HepG2 (cell line): ENCODE results near the gene VRK3. TPM values are rescaled to one million over a fixed set of nuclear protein-coding genes. Genes with fewer than 3 reads are reported as not detected.

ENCODE experiments used
- GLI4 ChIP-seq: sonication (generic); formaldehyde crosslinking; IDR thresholded peaks from 2 replicates; pipeline ENCODE4 v1.5.1; 2020; ENCODE audit warnings: missing genetic modification reagents, mild to moderate bottlenecking, moderate library complexity, borderline replicate concordance
- HMGA1 ChIP-seq: sonication (generic); formaldehyde crosslinking; conservative IDR thresholded peaks from 2 replicates; pipeline ENCODE4 v1.4.0; 2020; ENCODE audit warnings: missing genetic modification reagents
- KAT8 ChIP-seq: IDR thresholded peaks from 2 replicates; pipeline ENCODE4 v1.6.1; 2016; ENCODE audit warnings: missing genetic modification reagents, missing compliant biosample characterization
- NRL ChIP-seq: sonication (generic); formaldehyde crosslinking; IDR thresholded peaks from 2 replicates; pipeline ENCODE4 v1.5.0; 2020; ENCODE audit warnings: missing genetic modification reagents, mild to moderate bottlenecking, moderate library complexity, borderline replicate concordance
- RXRA ChIP-seq: sonication (generic); formaldehyde crosslinking; IDR thresholded peaks from 2 replicates; pipeline ENCODE4 v1.5.1; 2020; ENCODE audit warnings: missing genetic modification reagents
- SMARCE1 ChIP-seq: fragments of 450-650 bp; IDR thresholded peaks from 2 replicates; pipeline ENCODE4 v1.6.1; 2017; ENCODE audit warnings: borderline replicate concordance
- SP5 ChIP-seq: IDR thresholded peaks from 2 replicates; pipeline ENCODE4 v1.6.1; 2016; ENCODE audit warnings: low read depth, borderline replicate concordance
- SPEN ChIP-seq: sonication (generic); formaldehyde crosslinking; IDR thresholded peaks from 2 replicates; pipeline ENCODE4 v1.5.1; 2020; ENCODE audit warnings: low read depth, mild to moderate bottlenecking, missing genetic modification reagents
- TCF7L2 ChIP-seq: IDR thresholded peaks from 2 replicates; pipeline ENCODE4 v1.6.1; 2011; ENCODE audit warnings: mild to moderate bottlenecking, low read depth, low read length, moderate library complexity
- ZFP36L1 ChIP-seq: sonication (generic); formaldehyde crosslinking; IDR thresholded peaks from 2 replicates; pipeline ENCODE4 v1.8.0; 2022; ENCODE audit warnings: mild to moderate bottlenecking, missing genetic modification reagents, moderate library complexity
- ZNF557 ChIP-seq: sonication (generic); formaldehyde crosslinking; IDR thresholded peaks from 2 replicates; pipeline ENCODE4 v1.4.0; 2020; ENCODE audit warnings: missing genetic modification reagents
- ZNF772 ChIP-seq: sonication (generic); formaldehyde crosslinking; IDR thresholded peaks from 2 replicates; pipeline ENCODE4 v1.5.0; 2020; ENCODE audit warnings: mild to moderate bottlenecking, missing genetic modification reagents
- ZZZ3 ChIP-seq: sonication (generic); formaldehyde crosslinking; IDR thresholded peaks from 2 replicates; pipeline ENCODE4 v1.4.0; 2020; ENCODE audit warnings: missing genetic modification reagents, mild to moderate bottlenecking, borderline replicate concordance
- polyA plus RNA-seq, 8 experiments: library from polyadenylated mRNA; depleted of rRNA in 3 of 8; stranded (reverse) in 7 of 8; unstranded in 1 of 8; fragments of >200 nt; fragmentation: Illumina TruSeq in 4 of 8; extraction: Trizol in 4 of 8; gene quantifications; 2 replicates each; pipeline versions ENCODE4 v1.2.1 to v1.2.3, GENCODE V29; 2011 to 2016; ENCODE audit warnings: low read depth in 4 of 8, missing spikeins in 1 of 8, mixed read lengths in 1 of 8; ENCODE audit not compliant: insufficient read depth in 1 of 8
- total RNA-seq, 5 experiments: library from RNA; depleted of rRNA; stranded (reverse); fragments of >200 nt; fragmentation: Illumina TruSeq; extraction: Trizol; gene quantifications; 2 replicates each; pipeline ENCODE4 v1.2.3, GENCODE V29; 2016; ENCODE audit warnings: low read depth in 1 of 5
- TF ChIP-seq, protein P1 (sequence below): sonication (generic); formaldehyde crosslinking; IDR thresholded peaks from 2 replicates; pipeline ENCODE4; 2020; ENCODE audit warnings: missing genetic modification reagents, mild to moderate bottlenecking, borderline replicate concordance
- TF ChIP-seq, protein P2 (sequence below): sonication (generic); formaldehyde crosslinking; IDR thresholded peaks from 2 replicates; pipeline ENCODE4 v1.9.0; 2021; ENCODE audit warnings: missing genetic modification reagents, mild to moderate bottlenecking, borderline replicate concordance
- TF ChIP-seq, protein P3 (sequence below): IDR thresholded peaks from 2 replicates; pipeline ENCODE4 v1.6.1; 2016; ENCODE audit warnings: low read depth, control low read depth
- TF ChIP-seq, protein P4 (sequence below): sonication (generic); formaldehyde crosslinking; IDR thresholded peaks from 2 replicates; pipeline ENCODE4 v1.5.1; 2020; ENCODE audit warnings: mild to moderate bottlenecking, missing genetic modification reagents, borderline replicate concordance

Gene VRK3
- total and polyA plus RNA-seq, 2 of the 13 experiments (the other 11 are each of a cell fraction or from before 2014, with no cell fraction given), result 23.8 to 28.3 TPM

DNA sequence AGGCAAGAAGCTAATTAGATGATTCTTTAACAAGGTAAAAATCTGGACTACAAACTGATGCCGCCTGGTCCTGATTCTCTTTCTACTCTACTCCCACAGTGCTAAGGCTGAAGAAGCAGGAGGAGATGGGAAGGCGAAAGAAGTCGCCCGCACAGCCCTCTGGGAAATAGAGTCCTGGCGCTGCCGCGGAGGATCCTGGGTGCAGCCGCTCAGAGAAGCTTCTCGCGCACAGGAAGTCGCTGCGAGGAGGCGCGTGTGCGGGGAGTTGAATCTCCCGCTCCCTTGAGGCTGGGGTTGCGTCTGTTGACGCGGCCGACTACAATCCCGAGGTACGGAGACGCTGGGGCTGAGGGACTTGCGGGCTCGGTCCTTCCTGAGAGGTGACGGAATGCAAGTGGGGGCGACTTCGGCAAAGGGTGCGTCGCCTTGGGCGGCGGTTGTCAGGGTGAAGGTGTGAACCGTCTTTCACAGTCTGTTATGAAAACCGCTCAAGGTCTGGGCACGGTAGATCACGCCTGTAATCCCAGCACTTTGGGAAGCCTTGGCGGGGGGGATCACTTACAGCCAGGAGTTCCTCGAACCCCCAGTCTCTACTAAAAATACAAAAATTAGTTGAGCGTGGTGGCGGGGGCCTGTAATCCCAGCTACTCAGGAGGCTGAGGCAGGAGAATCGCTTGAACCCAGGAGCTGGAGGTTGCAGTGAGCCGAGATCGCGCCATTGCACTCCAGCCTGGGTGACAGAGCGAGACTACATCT lies 800 bp upstream of the VRK3 start, which contains the start of gene ZNF473 (continued):
- peak; percentile 100 for TF ChIP-seq NRL (CRISPR knock-in tag)
- peak; percentile 96 for TF ChIP-seq ZNF772 (CRISPR knock-in tag)
- TF ChIP-seq KAT8 (CRISPR knock-in tag), result peak; percentile 92
- TF ChIP-seq SPEN (CRISPR knock-in tag), result peak; percentile 77
- peak; percentile 97 for TF ChIP-seq ZNF557
- TF ChIP-seq, protein P1, sequence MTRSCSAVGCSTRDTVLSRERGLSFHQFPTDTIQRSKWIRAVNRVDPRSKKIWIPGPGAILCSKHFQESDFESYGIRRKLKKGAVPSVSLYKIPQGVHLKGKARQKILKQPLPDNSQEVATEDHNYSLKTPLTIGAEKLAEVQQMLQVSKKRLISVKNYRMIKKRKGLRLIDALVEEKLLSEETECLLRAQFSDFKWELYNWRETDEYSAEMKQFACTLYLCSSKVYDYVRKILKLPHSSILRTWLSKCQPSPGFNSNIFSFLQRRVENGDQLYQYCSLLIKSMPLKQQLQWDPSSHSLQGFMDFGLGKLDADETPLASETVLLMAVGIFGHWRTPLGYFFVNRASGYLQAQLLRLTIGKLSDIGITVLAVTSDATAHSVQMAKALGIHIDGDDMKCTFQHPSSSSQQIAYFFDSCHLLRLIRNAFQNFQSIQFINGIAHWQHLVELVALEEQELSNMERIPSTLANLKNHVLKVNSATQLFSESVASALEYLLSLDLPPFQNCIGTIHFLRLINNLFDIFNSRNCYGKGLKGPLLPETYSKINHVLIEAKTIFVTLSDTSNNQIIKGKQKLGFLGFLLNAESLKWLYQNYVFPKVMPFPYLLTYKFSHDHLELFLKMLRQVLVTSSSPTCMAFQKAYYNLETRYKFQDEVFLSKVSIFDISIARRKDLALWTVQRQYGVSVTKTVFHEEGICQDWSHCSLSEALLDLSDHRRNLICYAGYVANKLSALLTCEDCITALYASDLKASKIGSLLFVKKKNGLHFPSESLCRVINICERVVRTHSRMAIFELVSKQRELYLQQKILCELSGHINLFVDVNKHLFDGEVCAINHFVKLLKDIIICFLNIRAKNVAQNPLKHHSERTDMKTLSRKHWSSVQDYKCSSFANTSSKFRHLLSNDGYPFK (CRISPR knock-in tag), result peak; percentile 78; the same call in 1 of the 2 replicates
- TF ChIP-seq SMARCE1, result no peak
- TF ChIP-seq RXRA (CRISPR knock-in tag), result peak; percentile 82
- no peak for TF ChIP-seq GLI4 (CRISPR knock-in tag)
- peak; percentile 96 for TF ChIP-seq ZFP36L1 (CRISPR knock-in tag)
- no peak for TF ChIP-seq SP5
- TF ChIP-seq TCF7L2, result no peak
- TF ChIP-seq HMGA1 (CRISPR knock-in tag), result no peak
- TF ChIP-seq, protein P2, sequence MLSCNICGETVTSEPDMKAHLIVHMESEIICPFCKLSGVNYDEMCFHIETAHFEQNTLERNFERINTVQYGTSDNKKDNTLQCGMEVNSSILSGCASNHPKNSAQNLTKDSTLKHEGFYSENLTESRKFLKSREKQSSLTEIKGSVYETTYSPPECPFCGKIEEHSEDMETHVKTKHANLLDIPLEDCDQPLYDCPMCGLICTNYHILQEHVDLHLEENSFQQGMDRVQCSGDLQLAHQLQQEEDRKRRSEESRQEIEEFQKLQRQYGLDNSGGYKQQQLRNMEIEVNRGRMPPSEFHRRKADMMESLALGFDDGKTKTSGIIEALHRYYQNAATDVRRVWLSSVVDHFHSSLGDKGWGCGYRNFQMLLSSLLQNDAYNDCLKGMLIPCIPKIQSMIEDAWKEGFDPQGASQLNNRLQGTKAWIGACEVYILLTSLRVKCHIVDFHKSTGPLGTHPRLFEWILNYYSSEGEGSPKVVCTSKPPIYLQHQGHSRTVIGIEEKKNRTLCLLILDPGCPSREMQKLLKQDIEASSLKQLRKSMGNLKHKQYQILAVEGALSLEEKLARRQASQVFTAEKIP (CRISPR knock-in tag), result no peak
- TF ChIP-seq, protein P3, sequence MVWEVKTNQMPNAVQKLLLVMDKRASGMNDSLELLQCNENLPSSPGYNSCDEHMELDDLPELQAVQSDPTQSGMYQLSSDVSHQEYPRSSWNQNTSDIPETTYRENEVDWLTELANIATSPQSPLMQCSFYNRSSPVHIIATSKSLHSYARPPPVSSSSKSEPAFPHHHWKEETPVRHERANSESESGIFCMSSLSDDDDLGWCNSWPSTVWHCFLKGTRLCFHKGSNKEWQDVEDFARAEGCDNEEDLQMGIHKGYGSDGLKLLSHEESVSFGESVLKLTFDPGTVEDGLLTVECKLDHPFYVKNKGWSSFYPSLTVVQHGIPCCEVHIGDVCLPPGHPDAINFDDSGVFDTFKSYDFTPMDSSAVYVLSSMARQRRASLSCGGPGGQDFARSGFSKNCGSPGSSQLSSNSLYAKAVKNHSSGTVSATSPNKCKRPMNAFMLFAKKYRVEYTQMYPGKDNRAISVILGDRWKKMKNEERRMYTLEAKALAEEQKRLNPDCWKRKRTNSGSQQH (CRISPR knock-in tag), result peak; percentile 95; the same call in 1 of the 2 replicates
- TF ChIP-seq, protein P4, sequence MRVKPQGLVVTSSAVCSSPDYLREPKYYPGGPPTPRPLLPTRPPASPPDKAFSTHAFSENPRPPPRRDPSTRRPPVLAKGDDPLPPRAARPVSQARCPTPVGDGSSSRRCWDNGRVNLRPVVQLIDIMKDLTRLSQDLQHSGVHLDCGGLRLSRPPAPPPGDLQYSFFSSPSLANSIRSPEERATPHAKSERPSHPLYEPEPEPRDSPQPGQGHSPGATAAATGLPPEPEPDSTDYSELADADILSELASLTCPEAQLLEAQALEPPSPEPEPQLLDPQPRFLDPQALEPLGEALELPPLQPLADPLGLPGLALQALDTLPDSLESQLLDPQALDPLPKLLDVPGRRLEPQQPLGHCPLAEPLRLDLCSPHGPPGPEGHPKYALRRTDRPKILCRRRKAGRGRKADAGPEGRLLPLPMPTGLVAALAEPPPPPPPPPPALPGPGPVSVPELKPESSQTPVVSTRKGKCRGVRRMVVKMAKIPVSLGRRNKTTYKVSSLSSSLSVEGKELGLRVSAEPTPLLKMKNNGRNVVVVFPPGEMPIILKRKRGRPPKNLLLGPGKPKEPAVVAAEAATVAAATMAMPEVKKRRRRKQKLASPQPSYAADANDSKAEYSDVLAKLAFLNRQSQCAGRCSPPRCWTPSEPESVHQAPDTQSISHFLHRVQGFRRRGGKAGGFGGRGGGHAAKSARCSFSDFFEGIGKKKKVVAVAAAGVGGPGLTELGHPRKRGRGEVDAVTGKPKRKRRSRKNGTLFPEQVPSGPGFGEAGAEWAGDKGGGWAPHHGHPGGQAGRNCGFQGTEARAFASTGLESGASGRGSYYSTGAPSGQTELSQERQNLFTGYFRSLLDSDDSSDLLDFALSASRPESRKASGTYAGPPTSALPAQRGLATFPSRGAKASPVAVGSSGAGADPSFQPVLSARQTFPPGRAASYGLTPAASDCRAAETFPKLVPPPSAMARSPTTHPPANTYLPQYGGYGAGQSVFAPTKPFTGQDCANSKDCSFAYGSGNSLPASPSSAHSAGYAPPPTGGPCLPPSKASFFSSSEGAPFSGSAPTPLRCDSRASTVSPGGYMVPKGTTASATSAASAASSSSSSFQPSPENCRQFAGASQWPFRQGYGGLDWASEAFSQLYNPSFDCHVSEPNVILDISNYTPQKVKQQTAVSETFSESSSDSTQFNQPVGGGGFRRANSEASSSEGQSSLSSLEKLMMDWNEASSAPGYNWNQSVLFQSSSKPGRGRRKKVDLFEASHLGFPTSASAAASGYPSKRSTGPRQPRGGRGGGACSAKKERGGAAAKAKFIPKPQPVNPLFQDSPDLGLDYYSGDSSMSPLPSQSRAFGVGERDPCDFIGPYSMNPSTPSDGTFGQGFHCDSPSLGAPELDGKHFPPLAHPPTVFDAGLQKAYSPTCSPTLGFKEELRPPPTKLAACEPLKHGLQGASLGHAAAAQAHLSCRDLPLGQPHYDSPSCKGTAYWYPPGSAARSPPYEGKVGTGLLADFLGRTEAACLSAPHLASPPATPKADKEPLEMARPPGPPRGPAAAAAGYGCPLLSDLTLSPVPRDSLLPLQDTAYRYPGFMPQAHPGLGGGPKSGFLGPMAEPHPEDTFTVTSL, result no peak
- peak; percentile 74; the same call in 1 of the 2 replicates for TF ChIP-seq ZZZ3 (CRISPR knock-in tag)
